HEK293 (cell line): ENCODE measurements around the gene RHOU.

ENCODE experiments used
- CTCF ChIA-PET: fragments of 350-600 bp; formaldehyde crosslinking; extraction: SDS; loops from one replicate; lab custom pipeline; 2021; ENCODE audit warnings: antibody characterized with exemption; lab: Yijun Ruan, JAX
- POLR2A ChIA-PET: fragments of 300-600 bp; formaldehyde crosslinking; extraction: SDS; loops from one replicate; lab custom pipeline; 2020; ENCODE audit warnings: antibody characterized with exemption, inconsistent platforms; lab: Yijun Ruan, JAX
- H3K27ac ChIP-seq: fragments of 200-500 bp; sonication (Bioruptor generic); 2 replicates; pipeline ENCODE4 v1.5.1; 2014; ENCODE audit warnings: low read depth, low read length, control low read depth, inconsistent platforms; ENCODE audit errors: extremely low read depth
- H3K36me3 ChIP-seq, 2 experiments: fragments of 200-500 bp in 1 of 2; sonication (Bioruptor generic) in 1 of 2; 1 replicate in 1 of 2; 2 replicates in 1 of 2; pipeline ENCODE4 v1.5.1; 2014 to 2017; ENCODE audit warnings: inconsistent platforms in 2 of 2, low read length in 2 of 2; ENCODE audit not compliant: control insufficient read depth in 2 of 2, insufficient read depth in 1 of 2
- H3K4me1 ChIP-seq: fragments of 200-500 bp; sonication (Bioruptor generic); 2 replicates; pipeline ENCODE4 v1.5.1; 2014; ENCODE audit warnings: mild to moderate bottlenecking, low read length, inconsistent platforms; ENCODE audit not compliant: control insufficient read depth, insufficient read depth
- H3K4me3 ChIP-seq: 2 replicates; pipeline ENCODE4 v1.5.1; 2011; ENCODE audit warnings: low read depth, mild to moderate bottlenecking, control low read depth, low read length, moderate library complexity
- H3K9me3 ChIP-seq: fragments of 200-500 bp; sonication (Bioruptor generic); 2 replicates; pipeline ENCODE4 v1.5.1; 2014; ENCODE audit warnings: low read depth, low read length, inconsistent platforms; ENCODE audit not compliant: control insufficient read depth, insufficient read depth
- BCL11A ChIP-seq: fragments of 450-650 bp; formaldehyde crosslinking; IDR thresholded peaks from 2 replicates; pipeline ENCODE4 v1.5.1; 2016; ENCODE audit warnings: low read depth, missing biosample characterization, missing genetic modification characterization
- EGR2 ChIP-seq: fragments of 450-650 bp; formaldehyde crosslinking; IDR thresholded peaks from 2 replicates; pipeline ENCODE4 v1.5.1; 2016; ENCODE audit warnings: low read depth, missing biosample characterization, missing genetic modification characterization
- FEZF1 ChIP-seq: fragments of 450-650 bp; formaldehyde crosslinking; IDR thresholded peaks from 2 replicates; pipeline ENCODE4 v1.5.1; 2016; ENCODE audit warnings: missing biosample characterization, missing genetic modification characterization
- GLIS2 ChIP-seq: fragments of 450-650 bp; formaldehyde crosslinking; IDR thresholded peaks from 2 replicates; pipeline ENCODE4 v1.5.1; 2016; ENCODE audit warnings: missing biosample characterization, missing genetic modification characterization
- HOXC10 ChIP-seq: sonication (generic); formaldehyde crosslinking; IDR thresholded peaks from 2 replicates; pipeline ENCODE4 v1.8.1; 2023; ENCODE audit warnings: mild to moderate bottlenecking, missing genetic modification reagents
- HOXD13 ChIP-seq: sonication (generic); formaldehyde crosslinking; IDR thresholded peaks from 2 replicates; pipeline ENCODE4 v1.8.0; 2022; ENCODE audit warnings: missing genetic modification reagents, borderline replicate concordance
- IKZF3 ChIP-seq: fragments of 450-650 bp; IDR thresholded peaks from 2 replicates; pipeline ENCODE4 v1.5.0; 2018; ENCODE audit warnings: missing biosample characterization, mild to moderate bottlenecking, missing genetic modification characterization, moderate library complexity
- KLF10 ChIP-seq: fragments of 450-650 bp; IDR thresholded peaks from 2 replicates; pipeline ENCODE4 v1.5.1; 2018; ENCODE audit warnings: missing biosample characterization, mild to moderate bottlenecking, missing genetic modification characterization
- KLF7 ChIP-seq: fragments of 450-650 bp; formaldehyde crosslinking; IDR thresholded peaks from 2 replicates; pipeline ENCODE4 v1.5.1; 2016; ENCODE audit warnings: missing biosample characterization, missing genetic modification characterization, borderline replicate concordance
- MEIS1 ChIP-seq: sonication (generic); formaldehyde crosslinking; IDR thresholded peaks from 2 replicates; pipeline ENCODE4 v1.8.1; 2022; ENCODE audit warnings: missing genetic modification reagents, mild to moderate bottlenecking, borderline replicate concordance
- MZF1 ChIP-seq: fragments of 450-650 bp; formaldehyde crosslinking; IDR thresholded peaks from 2 replicates; pipeline ENCODE4 v1.5.1; 2017; ENCODE audit warnings: missing biosample characterization, missing genetic modification characterization, borderline replicate concordance
- OSR2 ChIP-seq: fragments of 450-650 bp; formaldehyde crosslinking; IDR thresholded peaks from 2 replicates; pipeline ENCODE4 v1.5.1; 2016; ENCODE audit warnings: missing biosample characterization, missing genetic modification characterization
- SCRT2 ChIP-seq: fragments of 450-650 bp; formaldehyde crosslinking; IDR thresholded peaks from 2 replicates; pipeline ENCODE4 v1.5.1; 2016; ENCODE audit warnings: missing biosample characterization, missing genetic modification characterization
- SP3 ChIP-seq: fragments of 450-650 bp; formaldehyde crosslinking; IDR thresholded peaks from 2 replicates; pipeline ENCODE4 v1.5.1; 2016; ENCODE audit warnings: missing biosample characterization, missing genetic modification characterization
- SP7 ChIP-seq: fragments of 450-650 bp; formaldehyde crosslinking; IDR thresholded peaks from 2 replicates; pipeline ENCODE4 v1.5.1; 2016; ENCODE audit warnings: missing biosample characterization, missing genetic modification characterization
- ZBTB17 ChIP-seq: fragments of 450-650 bp; formaldehyde crosslinking; IDR thresholded peaks from 2 replicates; pipeline ENCODE4 v1.5.1; 2016; ENCODE audit warnings: missing biosample characterization, missing genetic modification characterization
- ZBTB20 ChIP-seq: fragments of 450-650 bp; formaldehyde crosslinking; IDR thresholded peaks from 2 replicates; pipeline ENCODE4 v1.5.1; 2016; ENCODE audit warnings: missing biosample characterization, missing genetic modification characterization
- ZBTB21 ChIP-seq: fragments of 450-650 bp; formaldehyde crosslinking; IDR thresholded peaks from 2 replicates; pipeline ENCODE4 v1.5.1; 2017; ENCODE audit warnings: missing biosample characterization, missing genetic modification characterization
- ZBTB8A ChIP-seq: fragments of 450-650 bp; formaldehyde crosslinking; IDR thresholded peaks from 2 replicates; pipeline ENCODE4 v1.5.1; 2016; ENCODE audit warnings: missing biosample characterization, missing genetic modification characterization
- ZFP41 ChIP-seq: fragments of 450-650 bp; formaldehyde crosslinking; IDR thresholded peaks from 2 replicates; pipeline ENCODE4 v1.5.1; 2016; ENCODE audit warnings: missing biosample characterization, missing genetic modification characterization, borderline replicate concordance
- ZNF10 ChIP-seq: fragments of 450-650 bp; formaldehyde crosslinking; IDR thresholded peaks from 2 replicates; pipeline ENCODE4 v1.5.1; 2017; ENCODE audit warnings: missing biosample characterization, missing genetic modification characterization
- ZNF133 ChIP-seq: fragments of 450-650 bp; formaldehyde crosslinking; IDR thresholded peaks from 2 replicates; pipeline ENCODE4 v1.5.1; 2016; ENCODE audit warnings: missing biosample characterization, missing genetic modification characterization
- ZNF184 ChIP-seq: fragments of 450-650 bp; IDR thresholded peaks from 2 replicates; pipeline ENCODE4 v1.5.1; 2018; ENCODE audit warnings: missing biosample characterization, mild to moderate bottlenecking, missing genetic modification characterization
- ZNF19 ChIP-seq: fragments of 450-650 bp; formaldehyde crosslinking; IDR thresholded peaks from 2 replicates; pipeline ENCODE4; 2016; ENCODE audit warnings: missing biosample characterization, missing genetic modification characterization, low read depth
- ZNF202 ChIP-seq: fragments of 450-650 bp; formaldehyde crosslinking; IDR thresholded peaks from 2 replicates; pipeline ENCODE4 v1.5.1; 2016; ENCODE audit warnings: missing biosample characterization, missing genetic modification characterization, borderline replicate concordance
- ZNF221 ChIP-seq: fragments of 450-650 bp; formaldehyde crosslinking; IDR thresholded peaks from 2 replicates; pipeline ENCODE4 v1.5.1; 2017; ENCODE audit warnings: missing biosample characterization, missing genetic modification characterization, borderline replicate concordance
- ZNF223 ChIP-seq: fragments of 450-650 bp; formaldehyde crosslinking; IDR thresholded peaks from 2 replicates; pipeline ENCODE4 v1.5.1; 2016; ENCODE audit warnings: missing biosample characterization, missing genetic modification characterization
- ZNF23 ChIP-seq: fragments of 450-650 bp; formaldehyde crosslinking; IDR thresholded peaks from 2 replicates; pipeline ENCODE4 v1.5.1; 2016; ENCODE audit warnings: missing biosample characterization, missing genetic modification characterization, borderline replicate concordance
- ZNF324 ChIP-seq: fragments of 450-650 bp; formaldehyde crosslinking; IDR thresholded peaks from 2 replicates; pipeline ENCODE4 v1.5.1; 2016; ENCODE audit warnings: missing biosample characterization, missing genetic modification characterization
- ZNF37A ChIP-seq: fragments of 450-650 bp; IDR thresholded peaks from 2 replicates; pipeline ENCODE4 v1.5.1; 2018; ENCODE audit warnings: missing biosample characterization, missing genetic modification characterization
- ZNF48 ChIP-seq: fragments of 450-650 bp; formaldehyde crosslinking; IDR thresholded peaks from 2 replicates; pipeline ENCODE4 v1.5.1; 2016; ENCODE audit warnings: missing biosample characterization, missing genetic modification characterization
- ZNF558 ChIP-seq: fragments of 450-650 bp; formaldehyde crosslinking; IDR thresholded peaks from 2 replicates; pipeline ENCODE4 v1.5.1; 2016; ENCODE audit warnings: missing biosample characterization, missing genetic modification characterization
- ZNF560 ChIP-seq: fragments of 450-650 bp; formaldehyde crosslinking; IDR thresholded peaks from 2 replicates; pipeline ENCODE4 v1.5.1; 2017; ENCODE audit warnings: missing biosample characterization, missing genetic modification characterization, borderline replicate concordance
- ZNF561 ChIP-seq: fragments of 450-650 bp; IDR thresholded peaks from 2 replicates; pipeline ENCODE4 v1.5.1; 2018; ENCODE audit warnings: missing biosample characterization, missing genetic modification characterization, borderline replicate concordance
- ZNF600 ChIP-seq: fragments of 450-650 bp; formaldehyde crosslinking; IDR thresholded peaks from 2 replicates; pipeline ENCODE4 v1.5.1; 2016; ENCODE audit warnings: missing biosample characterization, missing genetic modification characterization
- ZNF626 ChIP-seq: fragments of 450-650 bp; sonication (Bioruptor Pico); formaldehyde crosslinking; IDR thresholded peaks from 2 replicates; pipeline ENCODE4 v1.5.1; 2018; ENCODE audit warnings: missing biosample characterization, missing genetic modification characterization, inconsistent platforms
- ZNF654 ChIP-seq: fragments of 450-650 bp; formaldehyde crosslinking; IDR thresholded peaks from 2 replicates; pipeline ENCODE4 v1.5.1; 2016; ENCODE audit warnings: low read depth, missing biosample characterization, missing genetic modification characterization
- ZNF791 ChIP-seq: fragments of 450-650 bp; formaldehyde crosslinking; IDR thresholded peaks from 2 replicates; pipeline ENCODE4 v1.5.1; 2016; ENCODE audit warnings: missing biosample characterization, missing genetic modification characterization
- ZSCAN23 ChIP-seq: fragments of 450-650 bp; formaldehyde crosslinking; IDR thresholded peaks from 2 replicates; pipeline ENCODE4 v1.5.1; 2016; ENCODE audit warnings: missing biosample characterization, missing genetic modification characterization
- ZXDB ChIP-seq: fragments of 450-650 bp; formaldehyde crosslinking; IDR thresholded peaks from 2 replicates; pipeline ENCODE4 v1.5.1; 2016; ENCODE audit warnings: missing biosample characterization, missing genetic modification characterization
- TF ChIP-seq, protein P1 (sequence below): sonication (generic); formaldehyde crosslinking; IDR thresholded peaks from 2 replicates; pipeline ENCODE4 v1.8.1; 2022; ENCODE audit warnings: mild to moderate bottlenecking, moderate library complexity, missing genetic modification reagents
- TF ChIP-seq, protein P2 (sequence below): fragments of 450-650 bp; formaldehyde crosslinking; IDR thresholded peaks from 2 replicates; pipeline ENCODE4 v1.5.1; 2016; ENCODE audit warnings: missing biosample characterization, missing genetic modification characterization

Gene RHOU

GRCh38 chr1:228689255-228689654, 46.0 kb upstream of the RHOU start (continued):
- TF ChIP-seq ZNF791 (no peak), SCRT2 (peak; percentile 76; the same call in 1 of the 2 replicates), ZNF37A (tag by site-specific recombination) (no peak), ZBTB17 (tag by site-specific recombination) (no peak), ZNF221 (no peak), ZBTB8A (tag by site-specific recombination) (no peak)
- TF ChIP-seq, protein P1, sequence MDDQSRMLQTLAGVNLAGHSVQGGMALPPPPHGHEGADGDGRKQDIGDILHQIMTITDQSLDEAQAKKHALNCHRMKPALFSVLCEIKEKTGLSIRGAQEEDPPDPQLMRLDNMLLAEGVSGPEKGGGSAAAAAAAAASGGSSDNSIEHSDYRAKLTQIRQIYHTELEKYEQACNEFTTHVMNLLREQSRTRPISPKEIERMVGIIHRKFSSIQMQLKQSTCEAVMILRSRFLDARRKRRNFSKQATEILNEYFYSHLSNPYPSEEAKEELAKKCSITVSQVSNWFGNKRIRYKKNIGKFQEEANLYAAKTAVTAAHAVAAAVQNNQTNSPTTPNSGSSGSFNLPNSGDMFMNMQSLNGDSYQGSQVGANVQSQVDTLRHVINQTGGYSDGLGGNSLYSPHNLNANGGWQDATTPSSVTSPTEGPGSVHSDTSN (CRISPR knock-in tag): no peak

- POLR2A ChIA-PET: no interaction called here
Measured at GRCh38 chr1:228691211-228691610, 44.1 kb upstream of the RHOU start.

DNA sequence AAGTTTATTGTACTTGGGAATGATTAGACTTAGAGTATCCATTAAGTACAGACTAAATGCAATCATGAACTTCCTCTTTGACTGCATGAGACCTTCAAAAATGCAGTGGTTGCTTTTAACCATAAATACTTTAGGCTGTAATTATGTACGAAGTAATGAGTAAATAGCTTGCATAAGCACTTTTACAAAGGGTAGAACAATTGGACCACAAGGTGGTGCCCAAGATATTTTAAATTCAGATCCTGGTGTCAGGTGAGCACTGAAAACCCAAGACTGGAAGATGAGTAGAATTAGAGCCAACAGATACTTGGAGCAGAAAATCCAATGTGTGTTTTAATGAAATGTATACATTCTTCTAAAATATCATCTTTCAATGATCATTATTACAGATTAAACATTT, 43.4 kb upstream of the RHOU start:
- Histone ChIP-seq H3K4me1 (peaks cover 7% of the 10 kb centered on the region), H3K4me3 (no peak overlapping the region), H3K27ac (no peak overlapping the region), H3K36me3 (no peaks in the 10 kb centered on the region), H3K9me3 (no peaks in the 10 kb centered on the region)
- CTCF ChIA-PET: interaction anchor here (0.6 to 8.6 kb wide), 18 partner anchors 10 to 836 kb away, joined by 3 to 115 read pairs (median 4); no protein-coding TSS in a partner anchor
- POLR2A ChIA-PET: no interaction called here
- TF ChIP-seq ZNF558 (no peak), ZNF223 (tag by site-specific recombination) (no peak), ZBTB17 (tag by site-specific recombination) (peak; percentile 51), ZNF561 (peak; percentile 30; the same call in 1 of the 2 replicates), ZNF626 (tag by site-specific recombination) (peak; percentile 67; the same call in 1 of the 2 replicates), OSR2 (no peak), ZNF324 (tag by site-specific recombination) (no peak), SP3 (tag by site-specific recombination) (no peak), ZNF654 (peak; percentile 84), BCL11A (tag by site-specific recombination) (no peak), GLIS2 (no peak), EGR2 (tag by site-specific recombination) (no peak), SP7 (tag by site-specific recombination) (peak; percentile 72), ZSCAN23 (tag by site-specific recombination) (no peak), ZNF19 (tag by site-specific recombination) (no peak), HOXC10 (no peak), ZBTB8A (tag by site-specific recombination) (no peak), ZBTB20 (0 out of 2 replicates have a peak, but pooled peaks have one; percentile 17), ZNF184 (0 out of 2 replicates have a peak, but pooled peaks have one; percentile 12), KLF10 (tag by site-specific recombination) (no peak), ZNF133 (tag by site-specific recombination) (no peak)

More at GRCh38 chr1:228691211-228691610, 44.1 kb upstream of the RHOU start:
- CTCF ChIA-PET: interaction anchor here (0.5 to 8.6 kb wide), 22 partner anchors 10 to 837 kb away, joined by 3 to 115 read pairs (median 4); no protein-coding TSS in a partner anchor
- Histone ChIP-seq H3K4me3 (no peak overlapping the region), H3K9me3 (no peaks in the 10 kb centered on the region), H3K4me1 (peaks cover 3% of the 10 kb centered on the region; the same call in 1 of the 2 replicates), H3K27ac (no peak overlapping the region), H3K36me3 (no peaks in the 10 kb centered on the region)
- TF ChIP-seq MEIS1 (CRISPR knock-in tag) (no peak), ZNF48 (tag by site-specific recombination) (no peak), ZNF600 (tag by site-specific recombination) (no peak), ZNF560 (tag by site-specific recombination) (no peak), KLF7 (tag by site-specific recombination) (no peak), ZNF10 (tag by site-specific recombination) (no peak), IKZF3 (tag by site-specific recombination) (no peak), ZNF202 (tag by site-specific recombination) (no peak), ZNF654 (no peak), ZXDB (tag by site-specific recombination) (no peak), ZFP41 (tag by site-specific recombination) (no peak), MZF1 (no peak), FEZF1 (tag by site-specific recombination) (no peak; the same call in 1 of the 2 replicates), HOXD13 (CRISPR knock-in tag) (no peak), ZNF23 (tag by site-specific recombination) (no peak), ZBTB21 (no peak)
- TF ChIP-seq, protein P1 (CRISPR knock-in tag): no peak
- TF ChIP-seq, protein P2, sequence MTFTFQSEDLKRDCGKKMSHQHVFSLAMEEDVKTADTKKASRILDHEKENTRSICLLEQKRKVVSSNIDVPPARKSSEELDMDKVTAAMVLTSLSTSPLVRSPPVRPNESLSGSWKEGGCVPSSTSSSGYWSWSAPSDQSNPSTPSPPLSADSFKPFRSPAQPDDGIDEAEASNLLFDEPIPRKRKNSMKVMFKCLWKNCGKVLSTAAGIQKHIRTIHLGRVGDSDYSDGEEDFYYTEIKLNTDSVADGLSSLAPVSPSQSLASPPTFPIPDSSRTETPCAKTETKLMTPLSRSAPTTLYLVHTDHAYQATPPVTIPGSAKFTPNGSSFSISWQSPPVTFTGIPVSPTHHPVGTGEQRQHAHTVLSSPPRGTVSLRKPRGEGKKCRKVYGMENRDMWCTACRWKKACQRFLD: no peak
